ENCODE results near the gene CHSY3.

DNA sequence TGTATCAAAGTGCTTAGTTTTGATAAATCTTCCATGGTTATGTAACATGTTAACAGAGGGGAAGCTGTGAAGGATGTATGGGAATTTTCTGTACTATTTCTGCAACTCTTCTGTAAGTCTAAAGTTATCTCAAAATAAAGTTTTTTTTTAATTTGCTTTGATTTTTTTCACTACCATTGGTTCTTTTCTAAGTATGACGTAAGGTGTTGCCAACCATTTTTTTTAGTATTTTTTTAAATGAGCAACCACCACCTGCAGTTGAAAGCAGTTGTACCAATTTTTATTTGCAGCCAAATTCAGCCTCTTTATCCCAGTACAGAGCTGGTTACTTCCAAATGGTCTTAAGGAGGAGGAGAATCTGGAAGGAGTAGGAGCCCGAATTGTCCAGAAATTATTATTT lies 192.2 kb downstream of the CHSY3 start:
- TF ChIP-seq EZH2 (IDR thresholded peaks at IDR 0.05; ENCODE audit: low read length, missing control alignments), result no peak
- TF ChIP-seq, protein P1, sequence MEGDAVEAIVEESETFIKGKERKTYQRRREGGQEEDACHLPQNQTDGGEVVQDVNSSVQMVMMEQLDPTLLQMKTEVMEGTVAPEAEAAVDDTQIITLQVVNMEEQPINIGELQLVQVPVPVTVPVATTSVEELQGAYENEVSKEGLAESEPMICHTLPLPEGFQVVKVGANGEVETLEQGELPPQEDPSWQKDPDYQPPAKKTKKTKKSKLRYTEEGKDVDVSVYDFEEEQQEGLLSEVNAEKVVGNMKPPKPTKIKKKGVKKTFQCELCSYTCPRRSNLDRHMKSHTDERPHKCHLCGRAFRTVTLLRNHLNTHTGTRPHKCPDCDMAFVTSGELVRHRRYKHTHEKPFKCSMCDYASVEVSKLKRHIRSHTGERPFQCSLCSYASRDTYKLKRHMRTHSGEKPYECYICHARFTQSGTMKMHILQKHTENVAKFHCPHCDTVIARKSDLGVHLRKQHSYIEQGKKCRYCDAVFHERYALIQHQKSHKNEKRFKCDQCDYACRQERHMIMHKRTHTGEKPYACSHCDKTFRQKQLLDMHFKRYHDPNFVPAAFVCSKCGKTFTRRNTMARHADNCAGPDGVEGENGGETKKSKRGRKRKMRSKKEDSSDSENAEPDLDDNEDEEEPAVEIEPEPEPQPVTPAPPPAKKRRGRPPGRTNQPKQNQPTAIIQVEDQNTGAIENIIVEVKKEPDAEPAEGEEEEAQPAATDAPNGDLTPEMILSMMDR (conservative IDR thresholded peaks at IDR 0.05 in 1 of 2, IDR thresholded peaks at IDR 0.05 in 1 of 2; ENCODE audit: low read depth in 1 of 2, low read length in 2 of 2), result no peak

All from fibroblast of lung (primary cell).